HCT116 (cell line): ENCODE data around the gene SEPTIN6. TPM values are rescaled to one million over a fixed set of nuclear protein-coding genes. Genes with fewer than 3 reads are reported as not detected.

Source experiments
- ATAC-seq: fragments of 200-7000 bp; cut with Tn5 transposase; 2 replicates; pipeline ENCODE4 v1.9.1; 2020; ENCODE audit warnings: mild to moderate bottlenecking, moderate library complexity
- BruUV-seq: library from RNA; stranded (reverse); fragments of 400-500 nt; replicated peaks from 2 replicates; lab custom pipeline; 2021; lab: Mats Ljungman, UMichigan
- CTCF ChIA-PET: fragments of 300-600 bp; sonication (Branson Sonifier 250); formaldehyde crosslinking; loops from one replicate; lab custom pipeline; 2021; ENCODE audit warnings: antibody characterized with exemption; lab: Charles Lee
- POLR2A ChIA-PET: fragments of 300-600, 350-600 bp; sonication (Branson Sonifier 250); formaldehyde crosslinking; loops from one replicate; lab custom pipeline; 2021; ENCODE audit warnings: antibody characterized with exemption; lab: Charles Lee
- RAD21 ChIA-PET, 2 experiments: fragments of 300-600 bp; sonication (Branson Sonifier 250); formaldehyde crosslinking; loops; one replicate each; lab custom pipeline; 2023; ENCODE audit warnings: low total read pairs in 2 of 2; ENCODE audit not compliant: uncharacterized antibody in 2 of 2, unreplicated experiment in 2 of 2, low non-redundant PET in 1 of 2; lab: Charles Lee
- DNase-seq: peaks from one replicate; pipeline ENCODE4 v3.0.0-alpha.2; 2010; ENCODE audit warnings: low read depth, low spot score
- H2AFZ ChIP-seq: fragments of 200-600 bp; shearing (Covaris generic), sonication (generic); 2 replicates; pipeline ENCODE4 v1.6.1; 2017; ENCODE audit warnings: low read depth, mixed run types, mixed read lengths, antibody characterized with exemption, low read length; ENCODE audit not compliant: poor library complexity, severe bottlenecking
- H3K27ac ChIP-seq: 2 replicates; pipeline ENCODE4 v1.5.1; 2012; ENCODE audit warnings: low read depth, low read length
- H3K27me3 ChIP-seq: fragments of 200-600 bp; sonication (generic); 2 replicates; pipeline ENCODE4 v1.6.1; 2016; ENCODE audit warnings: mixed run types, low read length, mixed read lengths; ENCODE audit not compliant: insufficient read depth
- H3K36me3 ChIP-seq, 2 experiments: fragments of 200-500 bp in 1 of 2; fragments of 200-600 bp in 1 of 2; sonication (Bioruptor generic) in 1 of 2; sonication (generic) in 1 of 2; 2 replicates each; pipeline versions ENCODE4 v1.5.1 to v1.6.1; 2014 to 2016; ENCODE audit warnings: low read length in 2 of 2, inconsistent platforms in 1 of 2, mixed read lengths in 1 of 2, mixed run types in 1 of 2; ENCODE audit not compliant: insufficient read depth in 2 of 2, control insufficient read depth in 1 of 2
- H3K4me1 ChIP-seq, 2 experiments: fragments of 200-600 bp in 1 of 2; sonication (generic) in 1 of 2; 2 replicates each; pipeline versions ENCODE4 v1.5.1 to v1.6.1; 2012 to 2017; ENCODE audit warnings: low read length in 2 of 2, inconsistent platforms in 1 of 2, mild to moderate bottlenecking in 1 of 2, mixed read lengths in 1 of 2, mixed run types in 1 of 2, moderate library complexity in 1 of 2; ENCODE audit not compliant: insufficient read depth in 2 of 2, control insufficient read depth in 1 of 2
- H3K4me2 ChIP-seq: fragments of 200-600 bp; sonication (generic); 2 replicates; pipeline ENCODE4 v1.6.1; 2017; ENCODE audit warnings: mixed run types, low read length, mixed read lengths
- H3K4me3 ChIP-seq, 2 experiments: fragments of 200-600 bp in 1 of 2; sonication (generic) in 1 of 2; replicated peaks in 1 of 2; 2 replicates each; pipeline ENCODE4 v1.5.1; 2011 to 2016; ENCODE audit warnings: low read length in 2 of 2, control low read depth in 1 of 2, low read depth in 1 of 2, mild to moderate bottlenecking in 1 of 2, mixed read lengths in 1 of 2, mixed run types in 1 of 2
- H3K79me2 ChIP-seq: fragments of 200-600 bp; sonication (generic); 2 replicates; pipeline ENCODE4 v1.6.1; 2017; ENCODE audit warnings: mild to moderate bottlenecking, mixed run types, low read length, moderate library complexity, mixed read lengths; ENCODE audit not compliant: insufficient read depth
- H3K9ac ChIP-seq: fragments of 200-600 bp; sonication (generic); 2 replicates; pipeline ENCODE4 v1.6.1; 2016; ENCODE audit warnings: low read length, mixed read lengths
- H3K9me2 ChIP-seq: fragments of 200-600 bp; sonication (generic), shearing (Covaris generic); 2 replicates; pipeline ENCODE4 v1.6.1; 2017; ENCODE audit warnings: mixed run types, mild to moderate bottlenecking, moderate library complexity; ENCODE audit not compliant: insufficient read depth
- H3K9me3 ChIP-seq, 2 experiments: fragments of 200-500 bp in 1 of 2; fragments of 200-600 bp in 1 of 2; sonication (Bioruptor generic) in 1 of 2; sonication (generic) in 1 of 2; 2 replicates each; pipeline ENCODE4 v1.6.1; 2014 to 2017; ENCODE audit warnings: low read length in 2 of 2, mixed read lengths in 2 of 2, inconsistent platforms in 1 of 2, low read depth in 1 of 2, mild to moderate bottlenecking in 1 of 2, mixed run types in 1 of 2, moderate library complexity in 1 of 2; ENCODE audit not compliant: control insufficient read depth in 1 of 2, insufficient read depth in 1 of 2
- H4K20me1 ChIP-seq: fragments of 200-600 bp; sonication (generic), shearing (Covaris generic); 2 replicates; pipeline ENCODE4 v1.6.1; 2017; ENCODE audit warnings: mixed run types, mild to moderate bottlenecking, moderate library complexity; ENCODE audit not compliant: insufficient read depth
- CBX3 ChIP-seq: IDR thresholded peaks from 2 replicates; pipeline ENCODE4 v1.6.1; 2012; ENCODE audit warnings: low read depth
- EGR1 ChIP-seq: IDR thresholded peaks from 2 replicates; pipeline ENCODE4 v1.6.1; 2012; ENCODE audit warnings: low read depth
- ELF1 ChIP-seq: IDR thresholded peaks from 2 replicates; pipeline ENCODE4 v1.6.1; 2012; ENCODE audit warnings: low read depth, borderline replicate concordance
- EZH2 ChIP-seq: fragments of 200-600 bp; sonication (generic); IDR thresholded peaks from 2 replicates; pipeline ENCODE4 v1.6.1; 2017; ENCODE audit warnings: antibody characterized with exemption, mixed run types
- EZH2phosphoT487 ChIP-seq: fragments of 200-600 bp; IDR thresholded peaks from 2 replicates; pipeline ENCODE4 v1.6.1; 2018; ENCODE audit warnings: antibody characterized with exemption, borderline replicate concordance
- FOSL1 ChIP-seq: IDR thresholded peaks from 2 replicates; pipeline ENCODE4 v1.6.1; 2012; ENCODE audit warnings: low read depth
- JUND ChIP-seq: IDR thresholded peaks from 2 replicates; pipeline ENCODE4 v1.6.1; 2012
- POLR2A ChIP-seq: IDR thresholded peaks from 2 replicates; pipeline ENCODE4 v1.7.0; 2011; ENCODE audit warnings: borderline replicate concordance; ENCODE audit not compliant: insufficient read depth, insufficient read length; ENCODE audit errors: extremely low read depth
- RAD21 ChIP-seq: IDR thresholded peaks from 2 replicates; pipeline ENCODE4 v1.6.1; 2012; ENCODE audit warnings: low read depth, mild to moderate bottlenecking
- SIN3A ChIP-seq: IDR thresholded peaks from 2 replicates; pipeline ENCODE4 v1.6.1; 2012; ENCODE audit warnings: low read depth
- SP1 ChIP-seq: IDR thresholded peaks from 2 replicates; pipeline ENCODE4 v1.6.1; 2012; ENCODE audit warnings: low read depth
- SRF ChIP-seq: IDR thresholded peaks from 2 replicates; pipeline ENCODE4 v1.6.1; 2012; ENCODE audit warnings: low read depth
- YY1 ChIP-seq: IDR thresholded peaks from 2 replicates; pipeline ENCODE4 v1.6.1; 2011; ENCODE audit warnings: low read length, low read depth, moderate library complexity, mild to moderate bottlenecking; ENCODE audit not compliant: insufficient replicate concordance; ENCODE audit errors: extremely low read depth
- ZFX ChIP-seq: fragments of 450-650 bp; IDR thresholded peaks from 2 replicates; pipeline ENCODE4 v1.6.1; 2017
- intact Hi-C: fragments of 100-400 bp; cut with micrococcal nuclease; formaldehyde crosslinking; loops from 2 replicates; pipeline ENCODE4 v1.10.0; 2022
- total RNA-seq: library from RNA; stranded (reverse); gene quantifications from one replicate; pipeline ENCODE4 v1.2.1, GENCODE V29; 2021; ENCODE audit not compliant: unreplicated experiment
- TF ChIP-seq, protein P1 (sequence below), 3 experiments: fragments of 200-600 bp in 1 of 3; sonication (generic) in 1 of 3; IDR thresholded peaks in 2 of 3; conservative IDR thresholded peaks in 1 of 3; 2 replicates each; pipeline ENCODE4 v1.5.1; 2012 to 2017; ENCODE audit warnings: low read depth in 2 of 3, low read length in 2 of 3, antibody characterized with exemption in 1 of 3, borderline replicate concordance in 1 of 3, control low read depth in 1 of 3, mild to moderate bottlenecking in 1 of 3, mixed read lengths in 1 of 3, mixed run types in 1 of 3, moderate library complexity in 1 of 3; ENCODE audit not compliant: insufficient read depth in 1 of 3
- TF ChIP-seq, protein P2 (sequence below): IDR thresholded peaks from 2 replicates; pipeline ENCODE4 v1.6.1; 2011; ENCODE audit warnings: mild to moderate bottlenecking, low read length, moderate library complexity; ENCODE audit not compliant: insufficient replicate concordance; ENCODE audit errors: extremely low read depth
- TF ChIP-seq, protein P3 (sequence below): IDR thresholded peaks from 2 replicates; pipeline ENCODE4 v1.6.1; 2012

SEPTIN6 gene
- total RNA-seq, 1 experiment from 2014 or later = 10.8 TPM

DNA sequence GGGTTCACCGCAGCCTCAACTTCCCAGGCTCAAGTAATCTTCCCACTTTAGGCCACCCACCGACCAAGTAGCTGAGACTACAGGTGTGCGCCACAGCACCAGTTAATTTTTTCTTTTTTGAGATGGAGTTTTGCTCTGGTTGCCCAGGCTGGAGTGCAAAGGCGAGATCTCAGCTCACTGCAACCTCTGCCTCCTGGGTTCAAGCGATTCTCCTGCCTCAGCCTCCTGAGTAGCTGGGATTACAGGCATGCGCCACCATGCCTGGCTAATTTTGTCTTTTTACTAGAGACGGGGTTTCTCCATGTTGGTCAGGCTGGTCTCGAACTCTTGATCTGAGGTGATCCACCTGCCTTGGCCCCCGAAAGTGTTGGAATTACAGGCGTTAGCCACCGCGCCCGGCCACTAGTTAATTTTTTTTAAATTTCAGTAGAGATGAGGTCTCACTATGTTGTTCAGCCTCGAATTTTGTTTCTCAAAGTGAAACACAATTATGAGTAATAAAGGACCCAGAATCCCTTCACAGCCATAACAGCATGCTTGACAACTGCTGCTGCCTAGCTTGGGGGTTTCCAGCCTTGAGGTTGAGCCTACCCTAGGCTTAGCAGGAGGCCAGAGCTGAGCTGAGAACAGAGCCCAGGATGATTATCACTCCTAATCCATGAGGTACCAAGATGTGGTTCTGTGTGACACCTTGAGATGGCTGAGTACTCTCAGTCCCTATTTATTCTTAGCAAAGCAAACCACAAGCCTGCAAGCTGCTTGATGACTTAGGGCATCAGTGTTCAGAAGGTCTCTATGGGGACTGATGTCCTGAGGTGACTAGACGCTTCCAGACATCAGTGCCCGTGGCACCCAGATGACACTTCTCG, 45.2 kb downstream of the SEPTIN6 start (continued):
- TF ChIP-seq, protein P1, sequence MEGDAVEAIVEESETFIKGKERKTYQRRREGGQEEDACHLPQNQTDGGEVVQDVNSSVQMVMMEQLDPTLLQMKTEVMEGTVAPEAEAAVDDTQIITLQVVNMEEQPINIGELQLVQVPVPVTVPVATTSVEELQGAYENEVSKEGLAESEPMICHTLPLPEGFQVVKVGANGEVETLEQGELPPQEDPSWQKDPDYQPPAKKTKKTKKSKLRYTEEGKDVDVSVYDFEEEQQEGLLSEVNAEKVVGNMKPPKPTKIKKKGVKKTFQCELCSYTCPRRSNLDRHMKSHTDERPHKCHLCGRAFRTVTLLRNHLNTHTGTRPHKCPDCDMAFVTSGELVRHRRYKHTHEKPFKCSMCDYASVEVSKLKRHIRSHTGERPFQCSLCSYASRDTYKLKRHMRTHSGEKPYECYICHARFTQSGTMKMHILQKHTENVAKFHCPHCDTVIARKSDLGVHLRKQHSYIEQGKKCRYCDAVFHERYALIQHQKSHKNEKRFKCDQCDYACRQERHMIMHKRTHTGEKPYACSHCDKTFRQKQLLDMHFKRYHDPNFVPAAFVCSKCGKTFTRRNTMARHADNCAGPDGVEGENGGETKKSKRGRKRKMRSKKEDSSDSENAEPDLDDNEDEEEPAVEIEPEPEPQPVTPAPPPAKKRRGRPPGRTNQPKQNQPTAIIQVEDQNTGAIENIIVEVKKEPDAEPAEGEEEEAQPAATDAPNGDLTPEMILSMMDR (IDR thresholded peaks at IDR 0.05 in 2 of 3, conservative IDR thresholded peaks at IDR 0.05 in 1 of 3; ENCODE audit: borderline replicate concordance in 1 of 3, insufficient read depth in 1 of 3, low read depth in 2 of 3, low read length in 2 of 3) = no peak
- TF ChIP-seq ZFX (no peak), FOSL1 (no peak), SP1 (no peak), CBX3 (no peak), RAD21 (no peak), SRF (no peak), YY1 (no peak), POLR2A (no peak), JUND (no peak)

DNA sequence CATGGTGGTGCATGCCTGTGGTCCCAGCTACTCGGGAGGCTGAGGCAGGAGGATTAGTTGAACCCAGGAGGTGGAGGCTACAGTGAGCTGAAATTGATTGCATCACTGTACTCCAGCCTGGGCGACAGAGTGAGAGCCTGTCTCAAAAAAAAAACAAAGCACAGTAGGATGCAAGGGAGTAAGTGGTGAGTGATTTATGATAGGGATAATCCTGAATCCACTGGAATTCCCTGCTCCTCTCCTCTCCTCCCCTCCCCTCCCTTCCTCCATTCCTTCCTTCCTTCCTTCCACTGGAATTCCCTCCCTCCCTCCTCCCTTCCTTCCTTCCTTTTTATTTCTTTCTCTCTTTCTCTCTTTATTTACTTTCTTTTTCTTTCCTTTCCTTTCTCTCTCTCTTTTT, 45.9 kb downstream of the SEPTIN6 start:
- CTCF ChIA-PET = no interaction called here
- ATAC-seq (no peak), DNase-seq (no peak)
- no peaks in the 10 kb centered on the region for H3K36me3 ChIP-seq
- POLR2A ChIA-PET = no interaction called here
- no peaks in the 10 kb centered on the region for H3K79me2 ChIP-seq
- H2AFZ ChIP-seq = no peak overlapping the region
- no peaks in the 10 kb centered on the region for H3K9me3 ChIP-seq
- H3K9me2 ChIP-seq = no peaks in the 10 kb centered on the region
- H3K4me1 ChIP-seq = no peaks in the 10 kb centered on the region
- intact Hi-C loops = no loop called here
- BruUV-seq = no TSS peak
- H3K9ac ChIP-seq = no peak overlapping the region
- no peak overlapping the region for H3K4me2 ChIP-seq
- H3K4me3 ChIP-seq = no peak overlapping the region
- H3K27me3 ChIP-seq = no peaks in the 10 kb centered on the region
- H3K27ac ChIP-seq = no peak overlapping the region
- H4K20me1 ChIP-seq = no peaks in the 10 kb centered on the region
- RAD21 ChIA-PET = no interaction called here
- TF ChIP-seq ELF1 (no peak), SP1 (no peak), SRF (no peak), EZH2phosphoT487 (no peak), POLR2A (no peak), RAD21 (no peak), YY1 (no peak), SIN3A (no peak), EZH2 (no peak), EGR1 (no peak), FOSL1 (no peak), CBX3 (no peak)
- TF ChIP-seq, protein P2, sequence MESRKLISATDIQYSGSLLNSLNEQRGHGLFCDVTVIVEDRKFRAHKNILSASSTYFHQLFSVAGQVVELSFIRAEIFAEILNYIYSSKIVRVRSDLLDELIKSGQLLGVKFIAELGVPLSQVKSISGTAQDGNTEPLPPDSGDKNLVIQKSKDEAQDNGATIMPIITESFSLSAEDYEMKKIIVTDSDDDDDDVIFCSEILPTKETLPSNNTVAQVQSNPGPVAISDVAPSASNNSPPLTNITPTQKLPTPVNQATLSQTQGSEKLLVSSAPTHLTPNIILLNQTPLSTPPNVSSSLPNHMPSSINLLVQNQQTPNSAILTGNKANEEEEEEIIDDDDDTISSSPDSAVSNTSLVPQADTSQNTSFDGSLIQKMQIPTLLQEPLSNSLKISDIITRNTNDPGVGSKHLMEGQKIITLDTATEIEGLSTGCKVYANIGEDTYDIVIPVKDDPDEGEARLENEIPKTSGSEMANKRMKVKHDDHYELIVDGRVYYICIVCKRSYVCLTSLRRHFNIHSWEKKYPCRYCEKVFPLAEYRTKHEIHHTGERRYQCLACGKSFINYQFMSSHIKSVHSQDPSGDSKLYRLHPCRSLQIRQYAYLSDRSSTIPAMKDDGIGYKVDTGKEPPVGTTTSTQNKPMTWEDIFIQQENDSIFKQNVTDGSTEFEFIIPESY = no peak
- TF ChIP-seq, protein P3, sequence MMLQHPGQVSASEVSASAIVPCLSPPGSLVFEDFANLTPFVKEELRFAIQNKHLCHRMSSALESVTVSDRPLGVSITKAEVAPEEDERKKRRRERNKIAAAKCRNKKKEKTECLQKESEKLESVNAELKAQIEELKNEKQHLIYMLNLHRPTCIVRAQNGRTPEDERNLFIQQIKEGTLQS = no peak
- TF ChIP-seq, protein P1 (IDR thresholded peaks at IDR 0.05 in 2 of 3, conservative IDR thresholded peaks at IDR 0.05 in 1 of 3; ENCODE audit: borderline replicate concordance in 1 of 3, insufficient read depth in 1 of 3, low read depth in 2 of 3, low read length in 2 of 3) = no peak
